ENCODE data around the gene RASGRP4.
A peak's percentile ranks its signal among the peaks of the same experiment; 100 is the strongest.

RASGRP4 gene

DNA sequence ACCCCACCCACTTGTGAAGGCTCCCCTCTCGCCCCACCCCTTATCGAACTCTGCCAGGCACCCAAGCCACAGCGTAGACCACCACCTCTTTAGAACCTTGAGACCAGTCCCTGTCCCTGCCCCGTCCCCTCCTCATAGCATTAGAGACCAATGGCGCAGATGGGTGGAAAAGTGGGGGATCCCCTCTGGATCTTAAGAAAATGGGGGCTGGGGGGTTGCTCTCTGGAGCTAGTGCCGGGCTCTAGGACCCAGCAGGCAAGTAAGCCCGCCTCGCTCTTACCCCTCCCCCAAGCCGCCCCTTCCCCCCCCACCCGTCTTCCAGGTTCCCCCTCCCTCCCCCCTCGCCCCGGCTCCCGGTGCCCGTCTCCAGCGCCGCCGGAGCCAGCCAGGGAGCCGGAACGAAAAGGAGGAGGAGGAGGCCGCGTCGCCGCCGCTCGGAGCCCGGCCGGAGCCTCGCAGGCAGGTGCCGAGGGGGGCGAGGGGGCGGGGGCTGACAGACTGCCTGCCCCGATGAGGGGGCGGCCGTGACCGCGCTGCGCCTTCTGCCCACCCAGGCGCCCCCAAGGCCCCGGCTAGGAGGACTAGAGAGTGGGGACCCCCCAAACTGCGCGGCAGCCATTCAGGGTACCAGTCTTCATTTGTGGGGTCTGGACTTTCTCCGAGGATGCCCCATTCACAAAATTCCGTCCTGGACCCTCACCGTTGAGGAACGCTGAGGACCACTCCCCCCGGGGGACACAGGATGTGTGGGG is 37.5 kb downstream of the RASGRP4 start, which contains the start of gene SPRED3:
Gene SPRED3 (plus strand): TSS at position 349 of the 752 bp plus-strand sequence. CDS start 1,606 bp downstream, outside the sequence.
- peaks cover 23% of the 10 kb centered on the region for H3K36me3 ChIP-seq (replicated peaks)
- TF ChIP-seq, protein P1, sequence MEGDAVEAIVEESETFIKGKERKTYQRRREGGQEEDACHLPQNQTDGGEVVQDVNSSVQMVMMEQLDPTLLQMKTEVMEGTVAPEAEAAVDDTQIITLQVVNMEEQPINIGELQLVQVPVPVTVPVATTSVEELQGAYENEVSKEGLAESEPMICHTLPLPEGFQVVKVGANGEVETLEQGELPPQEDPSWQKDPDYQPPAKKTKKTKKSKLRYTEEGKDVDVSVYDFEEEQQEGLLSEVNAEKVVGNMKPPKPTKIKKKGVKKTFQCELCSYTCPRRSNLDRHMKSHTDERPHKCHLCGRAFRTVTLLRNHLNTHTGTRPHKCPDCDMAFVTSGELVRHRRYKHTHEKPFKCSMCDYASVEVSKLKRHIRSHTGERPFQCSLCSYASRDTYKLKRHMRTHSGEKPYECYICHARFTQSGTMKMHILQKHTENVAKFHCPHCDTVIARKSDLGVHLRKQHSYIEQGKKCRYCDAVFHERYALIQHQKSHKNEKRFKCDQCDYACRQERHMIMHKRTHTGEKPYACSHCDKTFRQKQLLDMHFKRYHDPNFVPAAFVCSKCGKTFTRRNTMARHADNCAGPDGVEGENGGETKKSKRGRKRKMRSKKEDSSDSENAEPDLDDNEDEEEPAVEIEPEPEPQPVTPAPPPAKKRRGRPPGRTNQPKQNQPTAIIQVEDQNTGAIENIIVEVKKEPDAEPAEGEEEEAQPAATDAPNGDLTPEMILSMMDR (IDR thresholded peaks at IDR 0.05; ENCODE audit: low read depth, low read length, missing control alignments) = no peak
- H3K27ac ChIP-seq = peak within 1 kb of the TSS; percentile 47
- no peaks in the 10 kb centered on the region for H3K27me3 ChIP-seq (replicated peaks)
- in situ Hi-C loops (cut with HindIII; ENCODE audit: low pct_ligation_motif_present, low sequenced_read_pairs) = no loop called here
- DNase-seq = no peak
- H3K4me3 ChIP-seq (ENCODE audit: low read depth, low read length) = peak within 1 kb of the TSS; percentile 77

DNA sequence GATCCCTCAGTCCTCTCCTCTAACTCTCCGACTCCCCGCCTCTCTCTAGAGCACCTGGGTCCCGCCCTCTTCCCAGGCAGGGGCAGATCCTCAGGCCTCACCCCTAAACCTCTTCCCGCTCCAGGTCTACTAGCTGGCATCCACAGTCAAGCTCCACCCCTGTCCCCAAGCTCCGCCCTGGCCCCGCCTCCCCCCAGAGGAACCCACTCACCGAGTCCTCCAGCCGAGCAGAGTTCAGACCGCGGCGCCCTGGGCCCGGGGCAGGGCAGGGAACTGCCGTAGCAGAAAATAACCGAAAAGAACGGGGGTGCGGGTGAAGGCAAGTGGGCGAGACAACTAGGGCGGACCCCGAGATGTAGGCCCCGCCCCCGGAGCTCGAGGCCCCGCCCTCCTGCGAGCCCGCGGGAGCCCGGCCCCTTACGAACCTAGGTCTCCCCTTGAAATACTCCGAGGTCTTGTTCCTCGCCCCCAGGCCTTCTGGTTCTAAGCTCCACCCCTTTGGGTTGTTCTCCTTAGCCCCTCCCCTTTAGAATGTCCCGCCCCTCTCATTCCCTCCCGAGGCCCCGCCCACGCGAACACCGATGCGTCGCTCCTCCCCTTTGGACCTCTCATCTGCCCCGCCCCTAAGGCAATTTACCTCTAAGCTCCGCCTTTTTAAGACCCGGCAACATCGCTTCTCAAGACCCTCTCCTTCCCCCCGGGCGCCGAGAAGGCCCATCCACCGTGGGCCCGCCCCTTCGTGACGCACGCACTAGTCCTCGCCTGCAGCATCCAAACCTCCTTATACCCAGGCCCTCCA is 38.3 kb downstream of the RASGRP4 start, which contains the start of gene GGN:
Gene GGN (minus strand): TSS at position 485 of the 799 bp plus-strand sequence. CDS start 773 bp downstream, outside the sequence.
- TF ChIP-seq, protein P1 (IDR thresholded peaks at IDR 0.05; ENCODE audit: low read depth, low read length, missing control alignments) = no peak
- in situ Hi-C loops (cut with HindIII; ENCODE audit: low pct_ligation_motif_present, low sequenced_read_pairs) = no loop called here
- Histone ChIP-seq H3K27me3 (replicated peaks) (no peaks in the 10 kb centered on the region), H3K27ac (peak within 1 kb of the TSS; percentile 47), H3K4me3 (ENCODE audit: low read depth, low read length) (peak within 1 kb of the TSS; percentile 77), H3K36me3 (replicated peaks) (peaks cover 31% of the 10 kb centered on the region)
- peak; percentile 92 for DNase-seq

DNA sequence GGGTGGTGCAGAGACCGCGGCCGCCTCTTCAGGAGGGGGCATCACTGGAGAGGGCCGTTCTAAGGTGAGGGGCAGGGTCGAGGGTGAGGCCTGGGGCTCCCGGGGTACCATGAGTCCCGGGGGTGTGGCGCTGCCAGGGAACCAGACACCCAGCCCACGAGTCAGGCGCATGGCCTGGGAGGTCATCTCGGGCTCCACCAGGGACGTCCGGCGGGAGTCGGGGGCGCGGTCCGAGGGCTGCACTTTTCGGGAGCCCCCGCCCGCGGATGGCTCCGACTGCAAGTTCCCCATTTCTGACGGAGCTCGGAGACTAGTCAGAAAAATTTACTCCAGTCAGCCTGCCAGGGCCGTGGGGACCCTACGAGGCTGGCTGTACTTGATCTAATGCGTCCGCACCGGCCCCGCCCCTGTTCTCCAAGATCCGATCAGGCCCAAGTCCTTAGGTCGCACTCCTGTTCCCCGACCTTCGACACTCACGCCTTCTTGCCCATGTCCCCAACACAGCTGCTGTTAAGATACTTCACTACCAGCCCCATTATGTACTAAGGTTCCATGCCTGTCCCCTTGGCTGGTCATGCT is 39.0 kb downstream of the RASGRP4 start:
- Histone ChIP-seq H3K27me3 (replicated peaks) (no peaks in the 10 kb centered on the region), H3K36me3 (replicated peaks) (peaks cover 35% of the 10 kb centered on the region), H3K27ac (no peak overlapping the region), H3K4me3 (ENCODE audit: low read depth, low read length) (peak overlapping the region; percentile 77)
- TF ChIP-seq, protein P1 (IDR thresholded peaks at IDR 0.05; ENCODE audit: low read depth, low read length, missing control alignments) = no peak
- no peak for DNase-seq
- in situ Hi-C loops (cut with HindIII; ENCODE audit: low pct_ligation_motif_present, low sequenced_read_pairs) = no loop called here

DNA sequence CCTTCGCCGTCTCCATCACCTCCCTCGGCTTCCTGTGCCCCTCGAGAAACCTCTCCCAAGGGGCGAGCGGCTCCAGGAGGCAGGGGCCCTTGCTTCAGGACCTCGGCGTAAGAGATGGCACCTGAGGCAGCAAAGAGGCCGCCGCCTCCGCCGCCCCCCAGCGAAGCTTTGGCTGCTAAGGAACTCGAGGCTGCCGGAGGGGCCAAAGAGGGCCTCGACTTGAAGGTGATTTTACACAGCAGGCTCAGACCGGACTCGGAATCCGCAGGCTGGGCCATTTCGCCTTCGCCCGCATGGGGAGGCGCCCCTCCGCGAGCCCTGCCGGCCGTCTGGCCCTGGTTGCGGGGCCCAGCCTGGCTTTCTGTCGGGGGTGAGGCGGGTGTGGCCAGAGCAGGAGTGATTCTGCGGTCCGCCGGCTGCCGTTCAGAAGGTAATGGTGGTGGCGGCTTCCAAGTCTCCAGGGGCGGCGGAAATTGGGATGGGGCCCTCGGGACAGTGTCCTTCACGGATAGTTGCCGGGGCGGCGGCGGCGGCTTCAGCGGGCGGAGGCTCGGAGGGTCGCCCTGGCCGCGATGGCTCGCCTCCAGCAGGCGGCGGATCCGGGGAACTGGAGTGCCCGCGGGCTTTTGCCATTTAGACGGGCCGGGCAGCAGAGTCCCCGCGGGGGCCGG is 39.6 kb downstream of the RASGRP4 start:
- in situ Hi-C loops (cut with HindIII; ENCODE audit: low pct_ligation_motif_present, low sequenced_read_pairs) = no loop called here
- Histone ChIP-seq H3K27ac (no peak overlapping the region), H3K27me3 (replicated peaks) (no peaks in the 10 kb centered on the region), H3K4me3 (ENCODE audit: low read depth, low read length) (no peak overlapping the region), H3K36me3 (replicated peaks) (peaks cover 37% of the 10 kb centered on the region)
- TF ChIP-seq, protein P1 (IDR thresholded peaks at IDR 0.05; ENCODE audit: low read depth, low read length, missing control alignments) = no peak
- DNase-seq = no peak

DNA sequence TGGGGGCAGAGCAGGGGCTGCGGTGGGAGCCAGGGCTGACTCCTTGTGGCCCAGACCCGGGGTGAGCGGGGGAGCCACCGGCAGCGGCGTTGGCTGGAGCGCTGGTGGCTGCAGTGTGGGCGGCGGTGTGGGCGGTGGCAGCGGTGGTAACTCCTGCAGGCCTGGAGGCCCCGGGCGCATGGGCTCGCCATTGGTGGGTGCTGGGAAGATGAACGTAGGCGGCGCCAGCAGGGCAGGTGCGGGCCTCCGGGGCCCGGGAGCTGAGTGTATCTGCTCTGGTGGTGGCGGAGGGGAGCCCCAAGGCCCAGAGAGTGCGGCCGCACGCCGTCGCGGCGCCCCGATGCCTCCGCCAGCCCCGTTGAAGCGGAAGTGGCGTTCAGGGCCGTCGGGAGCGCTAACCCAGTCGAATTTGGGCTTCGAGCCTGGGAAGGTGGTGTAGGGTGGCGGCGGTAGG is 40.2 kb downstream of the RASGRP4 start:
- no peak overlapping the region for H3K27ac ChIP-seq
- TF ChIP-seq, protein P1 (IDR thresholded peaks at IDR 0.05; ENCODE audit: low read depth, low read length, missing control alignments) = no peak
- in situ Hi-C loops (cut with HindIII; ENCODE audit: low pct_ligation_motif_present, low sequenced_read_pairs) = no loop called here
- H3K36me3 ChIP-seq (replicated peaks) = peaks cover 43% of the 10 kb centered on the region
- no peak for DNase-seq
- no peak overlapping the region for H3K4me3 ChIP-seq (ENCODE audit: low read depth, low read length)
- no peaks in the 10 kb centered on the region for H3K27me3 ChIP-seq (replicated peaks)

All from brain microvascular endothelial cell (primary cell).